GM12878 (cell line): ENCODE results near the gene DNMT3A. TPM values are rescaled to one million over a fixed set of nuclear protein-coding genes. Genes with fewer than 3 reads are reported as not detected.

Experiments
- ATAC-seq: fragments of 200-7000 bp; cut with Tn5 transposase; 3 replicates; pipeline ENCODE4 v1.9.1; 2020; ENCODE audit warnings: mild to moderate bottlenecking, moderate library complexity
- BruUV-seq: library from RNA; stranded (reverse); fragments of 400-500 nt; replicated peaks from 2 replicates; lab custom pipeline; 2021; lab: Mats Ljungman, UMichigan
- CTCF ChIA-PET: fragments of 300-600 bp; sonication (Branson Sonifier 250); formaldehyde crosslinking; extraction: SDS; loops from one replicate; lab custom pipeline; 2021; ENCODE audit warnings: inconsistent platforms; lab: Yijun Ruan, JAX
- POLR2A ChIA-PET: fragments of 350-600 bp; formaldehyde crosslinking; extraction: SDS; loops from one replicate; lab custom pipeline; 2021; ENCODE audit warnings: inconsistent platforms; lab: Charles Lee
- RAD21 ChIA-PET: fragments of 300-600 bp; sonication (Branson Sonifier 250); formaldehyde crosslinking; loops from one replicate; lab custom pipeline; 2023; ENCODE audit warnings: antibody characterized with exemption; ENCODE audit not compliant: unreplicated experiment; lab: Charles Lee
- SMC1A ChIA-PET: fragments of 300-600 bp; sonication (Branson Sonifier 250); formaldehyde crosslinking; loops from one replicate; lab custom pipeline; 2023; ENCODE audit not compliant: unreplicated experiment, uncharacterized antibody; lab: Charles Lee
- DNase-seq: peaks from one replicate; pipeline ENCODE4 v3.0.0-alpha.2; 2011; ENCODE audit warnings: low read depth, low spot score
- FAIRE-seq: peaks from 3 replicates; lab custom pipeline; 2011; peaks lifted over from hg19 to GRCh38; lab: Jason Lieb, UNC
- H2AFZ ChIP-seq: 2 replicates; pipeline ENCODE4 v1.6.0; 2011; ENCODE audit warnings: low read depth, low read length, control low read depth; ENCODE audit not compliant: control insufficient read depth
- H3K27ac ChIP-seq: 2 replicates; pipeline ENCODE4 v1.5.1; 2011; ENCODE audit warnings: control low read depth; ENCODE audit not compliant: control insufficient read depth, insufficient read depth
- H3K27me3 ChIP-seq, 2 experiments: replicated peaks in 1 of 2; 2 replicates each; pipeline versions ENCODE4 v1.6.0 to v1.6.1; 2011; ENCODE audit warnings: low read length in 1 of 2; ENCODE audit not compliant: control insufficient read depth in 2 of 2, insufficient read depth in 2 of 2
- H3K36me3 ChIP-seq, 2 experiments: 2 replicates each; pipeline ENCODE4 v1.5.1; 2011; ENCODE audit warnings: low read length in 1 of 2; ENCODE audit not compliant: control insufficient read depth in 2 of 2, insufficient read depth in 2 of 2
- H3K4me1 ChIP-seq: 2 replicates; pipeline ENCODE4 v1.6.1; 2011; ENCODE audit warnings: mild to moderate bottlenecking, low read length, moderate library complexity, mixed read lengths; ENCODE audit not compliant: control insufficient read depth, insufficient read depth
- H3K4me2 ChIP-seq: 2 replicates; pipeline ENCODE4 v1.6.0; 2011; ENCODE audit warnings: control low read depth; ENCODE audit not compliant: control insufficient read depth, insufficient read depth
- H3K4me3 ChIP-seq: fragments of 200-600 bp; sonication (generic); 2 replicates; pipeline ENCODE4 v1.5.1; 2016
- H3K79me2 ChIP-seq: 2 replicates; pipeline ENCODE4 v1.6.0; 2011; ENCODE audit warnings: low read length; ENCODE audit not compliant: control insufficient read depth, insufficient read depth
- H3K9ac ChIP-seq: 2 replicates; pipeline ENCODE4 v1.8.0; 2011; ENCODE audit warnings: low read length, control low read depth, mixed read lengths; ENCODE audit not compliant: control insufficient read depth, insufficient read depth
- H3K9me3 ChIP-seq: replicated peaks from 3 replicates; pipeline ENCODE4 v1.5.1; 2011; ENCODE audit warnings: mild to moderate bottlenecking, low read length; ENCODE audit not compliant: control insufficient read depth, insufficient read depth
- H4K20me1 ChIP-seq: 2 replicates; pipeline ENCODE4 v1.6.0; 2011; ENCODE audit not compliant: control insufficient read depth, insufficient read depth
- BACH1 ChIP-seq: fragments of 450-650 bp; IDR thresholded peaks from 2 replicates; pipeline ENCODE4 v1.6.1; 2017; ENCODE audit warnings: mild to moderate bottlenecking, borderline replicate concordance
- EGR1 ChIP-seq, 2 experiments: IDR thresholded peaks; 1 replicate in 1 of 2; 2 replicates in 1 of 2; pipeline ENCODE4 v1.6.1; 2011 to 2012; ENCODE audit warnings: low read depth in 2 of 2, low read length in 2 of 2, borderline replicate concordance in 1 of 2, mild to moderate bottlenecking in 1 of 2, moderate library complexity in 1 of 2
- KDM1A ChIP-seq: fragments of 200-600 bp; sonication (generic); IDR thresholded peaks from 2 replicates; pipeline ENCODE4 v1.6.1; 2016; ENCODE audit warnings: borderline replicate concordance
- NBN ChIP-seq: fragments of 450-650 bp; IDR thresholded peaks from 2 replicates; pipeline ENCODE4 v1.6.1; 2016
- NFIC ChIP-seq: IDR thresholded peaks from 2 replicates; pipeline ENCODE4 v1.6.1; 2012; ENCODE audit warnings: low read depth, mild to moderate bottlenecking, inconsistent platforms, low read length, moderate library complexity
- RAD21 ChIP-seq: IDR thresholded peaks from 2 replicates; pipeline ENCODE4 v1.6.1; 2011; ENCODE audit warnings: mild to moderate bottlenecking, low read depth, low read length, moderate library complexity; ENCODE audit not compliant: insufficient read depth
- RBBP5 ChIP-seq: fragments of 200-600 bp; sonication (generic); conservative IDR thresholded peaks from 2 replicates; pipeline ENCODE4 v1.6.1; 2016
- RFX5 ChIP-seq: IDR thresholded peaks from 2 replicates; pipeline ENCODE4 v1.6.1; 2011; ENCODE audit warnings: low read depth, low read length, improper control_type of control experiment
- RUNX3 ChIP-seq: IDR thresholded peaks from 2 replicates; pipeline ENCODE4 v1.6.1; 2012; ENCODE audit warnings: low read length, inconsistent platforms
- SREBF2 ChIP-seq: IDR thresholded peaks from 2 replicates; pipeline ENCODE4 v1.6.1; 2012; ENCODE audit warnings: mild to moderate bottlenecking, low read length
- WRNIP1 ChIP-seq: IDR thresholded peaks from 2 replicates; pipeline ENCODE4 v1.6.1; 2011; ENCODE audit warnings: low read depth, low read length, improper control_type of control experiment, borderline replicate concordance
- ZNF274 ChIP-seq: IDR thresholded peaks from one replicate; pipeline ENCODE4 v1.8.0; 2011; ENCODE audit not compliant: insufficient read length, insufficient read depth
- ZNF622 ChIP-seq: fragments of 450-650 bp; IDR thresholded peaks from 2 replicates; pipeline ENCODE4 v1.6.1; 2017; ENCODE audit warnings: mild to moderate bottlenecking, inconsistent platforms
- WGBS: methylation state at CpG from one replicate; pipeline ENCODE4 v1.1.6; 2016; ENCODE audit warnings: low lambda C conversion rate; ENCODE audit not compliant: insufficient replicate concordance, insufficient coverage; ENCODE audit errors: missing lambda C conversion rate; 5-methylcytosine and 5-hydroxymethylcytosine counted together
- in situ Hi-C: fragments of 300-500 bp; cut with MboI; formaldehyde crosslinking; loops from 9 replicates; pipeline ENCODE4 v1.14.3; 2018; ENCODE audit warnings: mixed read lengths
- intact Hi-C: fragments of 100-400 bp; cut with micrococcal nuclease; formaldehyde crosslinking; loops from one replicate; pipeline ENCODE4 v1.14.2; 2022; ENCODE audit not compliant: unreplicated experiment
- polyA plus RNA-seq, 11 experiments: library from polyadenylated mRNA; depleted of rRNA in 4 of 11; unstranded in 6 of 11; stranded (reverse) in 5 of 11; fragments of >200 nt; fragmentation: Nextera tagmentation in 4 of 11; fragmentation: Illumina TruSeq in 1 of 11; extraction: Ambion mirVana in 4 of 11; extraction: Trizol in 1 of 11; gene quantifications; 1 replicate in 1 of 11; 2 replicates in 10 of 11; pipeline versions ENCODE4 v1.2.1 to v1.2.3, GENCODE V29; 2011 to 2016; ENCODE audit warnings: inconsistent platforms in 2 of 11, missing spikeins in 2 of 11, low read depth in 1 of 11
- total RNA-seq, 4 experiments: library from RNA; depleted of rRNA in 3 of 4; stranded (reverse); fragments of >200 nt in 3 of 4; fragmentation: Illumina TruSeq in 1 of 4; extraction: Trizol in 1 of 4; gene quantifications; 2 replicates each; pipeline versions ENCODE4 v1.2.1 to v1.2.3, GENCODE V29; 2013 to 2021
- TF ChIP-seq, protein P1 (sequence below): fragments of 450-650 bp; IDR thresholded peaks from 2 replicates; pipeline ENCODE4 v1.6.1; 2017; ENCODE audit warnings: low read depth, mild to moderate bottlenecking, moderate library complexity
- TF ChIP-seq, protein P2 (sequence below): IDR thresholded peaks from 2 replicates; pipeline ENCODE4 v1.6.1; 2011; ENCODE audit warnings: low read depth, mild to moderate bottlenecking, low read length, moderate library complexity, borderline replicate concordance; ENCODE audit errors: extremely low read depth
- TF ChIP-seq, protein P3 (sequence below): fragments of 150-350 bp; IDR thresholded peaks from 2 replicates; pipeline ENCODE4 v1.6.1; 2014; ENCODE audit warnings: mild to moderate bottlenecking, low read depth, low read length
- TF ChIP-seq, protein P4 (sequence below): fragments of 450-650 bp; IDR thresholded peaks from 2 replicates; pipeline ENCODE4 v1.6.1; 2017; ENCODE audit warnings: mild to moderate bottlenecking

DNMT3A gene
- total and polyA plus RNA-seq, 10 of the 15 experiments (the other 5 are each of a cell fraction or from before 2014, with no cell fraction given) = 7.4 to 51.6 (median 17.4) TPM

DNA sequence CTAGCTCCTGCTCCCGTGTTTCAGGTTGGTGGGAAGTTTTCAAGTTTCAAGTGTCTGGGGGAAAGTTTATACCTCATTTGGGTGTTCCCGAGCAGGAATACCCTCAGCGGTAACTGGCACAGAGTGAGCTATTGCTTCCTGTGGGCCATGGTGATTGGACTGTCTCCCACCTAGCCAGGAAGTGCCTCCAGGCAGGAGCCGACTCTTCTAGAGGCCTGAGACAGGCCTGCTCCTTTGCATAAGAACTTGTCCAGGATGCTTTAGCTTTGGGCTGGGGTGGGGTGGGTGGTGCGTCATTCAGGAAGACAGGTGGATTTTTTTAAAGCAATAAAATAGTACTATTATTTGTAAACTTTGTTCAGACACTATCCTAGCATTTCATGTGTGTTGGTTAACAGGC, 23.5 kb upstream of the DNMT3A start:
- no peak for ATAC-seq
- Histone ChIP-seq H4K20me1 (no peaks in the 10 kb centered on the region), H3K27ac (no peak overlapping the region), H2AFZ (no peak overlapping the region), H3K36me3 (no peaks in the 10 kb centered on the region), H3K4me2 (no peak overlapping the region), H3K9ac (no peak overlapping the region), H3K9me3 (no peaks in the 10 kb centered on the region), H3K4me1 (peaks cover 13% of the 10 kb centered on the region), H3K27me3 (no peaks in the 10 kb centered on the region), H3K4me3 (no peak overlapping the region), H3K79me2 (no peaks in the 10 kb centered on the region)
- no peak for FAIRE-seq
- no TSS peak for BruUV-seq
- in situ Hi-C loops = no loop called here
- 59% methylated on average over 5 of the region's 5 CpGs for WGBS
- SMC1A ChIA-PET = interaction anchor here (0.9 to 3.1 kb wide), 7 partner anchors 10 to 189 kb away, joined by 3 to 15 read pairs (median 4); no protein-coding TSS in a partner anchor
- DNase-seq = no peak
- intact Hi-C loops = no loop called here
- RAD21 ChIA-PET = interaction anchor here (0.8 to 2.6 kb wide), 5 partner anchors 10 to 89 kb away, joined by 3 to 11 read pairs (median 4); no protein-coding TSS in a partner anchor
- CTCF ChIA-PET = interaction anchor here (0.6 to 8.6 kb wide), 11 partner anchors 11 to 284 kb away, joined by 3 to 126 read pairs (median 3); no protein-coding TSS in a partner anchor
- TF ChIP-seq, protein P1, sequence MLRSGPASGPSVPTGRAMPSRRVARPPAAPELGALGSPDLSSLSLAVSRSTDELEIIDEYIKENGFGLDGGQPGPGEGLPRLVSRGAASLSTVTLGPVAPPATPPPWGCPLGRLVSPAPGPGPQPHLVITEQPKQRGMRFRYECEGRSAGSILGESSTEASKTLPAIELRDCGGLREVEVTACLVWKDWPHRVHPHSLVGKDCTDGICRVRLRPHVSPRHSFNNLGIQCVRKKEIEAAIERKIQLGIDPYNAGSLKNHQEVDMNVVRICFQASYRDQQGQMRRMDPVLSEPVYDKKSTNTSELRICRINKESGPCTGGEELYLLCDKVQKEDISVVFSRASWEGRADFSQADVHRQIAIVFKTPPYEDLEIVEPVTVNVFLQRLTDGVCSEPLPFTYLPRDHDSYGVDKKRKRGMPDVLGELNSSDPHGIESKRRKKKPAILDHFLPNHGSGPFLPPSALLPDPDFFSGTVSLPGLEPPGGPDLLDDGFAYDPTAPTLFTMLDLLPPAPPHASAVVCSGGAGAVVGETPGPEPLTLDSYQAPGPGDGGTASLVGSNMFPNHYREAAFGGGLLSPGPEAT = no peak
- TF ChIP-seq SREBF2 = no peak
- TF ChIP-seq, protein P2, sequence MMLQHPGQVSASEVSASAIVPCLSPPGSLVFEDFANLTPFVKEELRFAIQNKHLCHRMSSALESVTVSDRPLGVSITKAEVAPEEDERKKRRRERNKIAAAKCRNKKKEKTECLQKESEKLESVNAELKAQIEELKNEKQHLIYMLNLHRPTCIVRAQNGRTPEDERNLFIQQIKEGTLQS = no peak
- no peak for TF ChIP-seq RBBP5
- TF ChIP-seq, protein P3, sequence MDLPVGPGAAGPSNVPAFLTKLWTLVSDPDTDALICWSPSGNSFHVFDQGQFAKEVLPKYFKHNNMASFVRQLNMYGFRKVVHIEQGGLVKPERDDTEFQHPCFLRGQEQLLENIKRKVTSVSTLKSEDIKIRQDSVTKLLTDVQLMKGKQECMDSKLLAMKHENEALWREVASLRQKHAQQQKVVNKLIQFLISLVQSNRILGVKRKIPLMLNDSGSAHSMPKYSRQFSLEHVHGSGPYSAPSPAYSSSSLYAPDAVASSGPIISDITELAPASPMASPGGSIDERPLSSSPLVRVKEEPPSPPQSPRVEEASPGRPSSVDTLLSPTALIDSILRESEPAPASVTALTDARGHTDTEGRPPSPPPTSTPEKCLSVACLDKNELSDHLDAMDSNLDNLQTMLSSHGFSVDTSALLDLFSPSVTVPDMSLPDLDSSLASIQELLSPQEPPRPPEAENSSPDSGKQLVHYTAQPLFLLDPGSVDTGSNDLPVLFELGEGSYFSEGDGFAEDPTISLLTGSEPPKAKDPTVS = no peak
- no peak for TF ChIP-seq WRNIP1
- TF ChIP-seq, protein P4, sequence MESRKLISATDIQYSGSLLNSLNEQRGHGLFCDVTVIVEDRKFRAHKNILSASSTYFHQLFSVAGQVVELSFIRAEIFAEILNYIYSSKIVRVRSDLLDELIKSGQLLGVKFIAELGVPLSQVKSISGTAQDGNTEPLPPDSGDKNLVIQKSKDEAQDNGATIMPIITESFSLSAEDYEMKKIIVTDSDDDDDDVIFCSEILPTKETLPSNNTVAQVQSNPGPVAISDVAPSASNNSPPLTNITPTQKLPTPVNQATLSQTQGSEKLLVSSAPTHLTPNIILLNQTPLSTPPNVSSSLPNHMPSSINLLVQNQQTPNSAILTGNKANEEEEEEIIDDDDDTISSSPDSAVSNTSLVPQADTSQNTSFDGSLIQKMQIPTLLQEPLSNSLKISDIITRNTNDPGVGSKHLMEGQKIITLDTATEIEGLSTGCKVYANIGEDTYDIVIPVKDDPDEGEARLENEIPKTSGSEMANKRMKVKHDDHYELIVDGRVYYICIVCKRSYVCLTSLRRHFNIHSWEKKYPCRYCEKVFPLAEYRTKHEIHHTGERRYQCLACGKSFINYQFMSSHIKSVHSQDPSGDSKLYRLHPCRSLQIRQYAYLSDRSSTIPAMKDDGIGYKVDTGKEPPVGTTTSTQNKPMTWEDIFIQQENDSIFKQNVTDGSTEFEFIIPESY = no peak
- no peak for TF ChIP-seq NFIC
- TF ChIP-seq EGR1 (IDR thresholded peaks at IDR 0.05; ENCODE audit: borderline replicate concordance in 1 of 2, low read depth in 2 of 2, low read length in 2 of 2) = no peak
- no peak for TF ChIP-seq RUNX3
- no peak for TF ChIP-seq ZNF274
- TF ChIP-seq RFX5 = no peak
- no peak for TF ChIP-seq BACH1
- TF ChIP-seq RAD21 = no peak
- no peak for TF ChIP-seq ZNF622
- TF ChIP-seq NBN = no peak
- no peak for TF ChIP-seq KDM1A
- POLR2A ChIA-PET = interaction anchor here (0.7 to 1.9 kb wide), 10 partner anchors 11 to 671 kb away, joined by 3 to 10 read pairs (median 3); no protein-coding TSS in a partner anchor
